ENCODE results near the gene UAP1L1. TPM values are rescaled to one million over a fixed set of nuclear protein-coding genes. Genes with fewer than 3 reads are reported as not detected.

UAP1L1 gene
- total RNA-seq, 1 donor from 2014 or later = 0.57 TPM

- no peak for TF ChIP-seq CTCF (IDR thresholded peaks at IDR 0.05; ENCODE audit: unreplicated experiment)
Measured at GRCh38 chr9:137038916-137039315, 38.4 kb upstream of the UAP1L1 start.

DNA sequence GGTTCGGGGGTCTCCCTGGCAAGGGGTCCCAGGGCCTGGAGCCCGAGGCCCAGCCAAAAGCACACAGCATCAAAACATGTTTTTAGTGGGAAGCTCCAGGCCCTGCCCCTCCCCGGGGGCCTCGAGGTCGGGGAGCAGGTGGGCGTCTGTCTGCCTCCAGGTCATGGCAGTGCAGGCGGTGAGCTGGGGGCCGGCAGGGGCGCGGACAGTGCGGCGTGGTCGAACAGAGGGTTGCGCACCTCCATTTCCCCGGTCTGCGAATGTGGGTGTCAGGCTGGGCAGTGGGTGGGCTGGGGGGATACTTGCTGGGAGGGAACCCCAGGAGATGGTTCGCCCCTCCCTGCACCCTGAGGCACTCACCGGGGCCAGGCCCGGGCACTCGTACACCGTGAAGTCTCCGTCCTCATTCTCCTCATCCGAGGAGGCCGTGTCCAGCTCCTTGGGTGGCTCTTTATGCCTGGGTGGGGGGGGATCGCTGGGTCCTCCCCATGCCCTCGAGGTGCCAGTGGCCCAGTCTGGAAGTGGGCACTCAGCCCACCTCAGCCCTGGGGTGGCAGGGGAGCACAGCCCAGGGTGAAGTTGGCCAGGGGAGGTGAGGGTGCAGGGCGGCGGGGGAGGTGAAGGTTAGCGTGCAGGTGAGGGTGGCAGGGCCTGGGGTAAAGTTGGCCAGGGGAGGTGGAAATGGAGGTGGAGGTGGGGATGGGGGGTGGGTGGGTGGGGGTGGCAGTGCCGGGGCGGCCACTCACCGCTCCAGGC is 37.5 kb upstream of the UAP1L1 start:
- Mint-ChIP-seq H3K4me3 (ENCODE audit: low read depth) (no peak overlapping the region), H3K9me3 (ENCODE audit: low read depth) (no peaks in the 10 kb centered on the region), H3K4me1 (ENCODE audit: low read depth) (peaks cover under 1% of the 10 kb centered on the region), H3K27ac (no peak overlapping the region), H3K27me3 (peaks cover 1% of the 10 kb centered on the region), H3K36me3 (ENCODE audit: insufficient read depth) (peaks cover 2% of the 10 kb centered on the region)
- no peak for TF ChIP-seq CTCF (IDR thresholded peaks at IDR 0.05; ENCODE audit: unreplicated experiment)
- no peak for DNase-seq (ENCODE audit: low spot score, unreplicated experiment)

More at GRCh38 chr9:137038916-137039315, 38.4 kb upstream of the UAP1L1 start:
- Mint-ChIP-seq H3K36me3 (ENCODE audit: insufficient read depth) (peaks cover 2% of the 10 kb centered on the region), H3K4me3 (ENCODE audit: low read depth) (no peak overlapping the region), H3K27ac (no peak overlapping the region), H3K4me1 (ENCODE audit: low read depth) (no peaks in the 10 kb centered on the region), H3K9me3 (ENCODE audit: low read depth) (no peaks in the 10 kb centered on the region), H3K27me3 (no peaks in the 10 kb centered on the region)
- no peak for DNase-seq (ENCODE audit: low spot score, unreplicated experiment)

GRCh38 chr9:137040568-137040967 is 36.7 kb upstream of the UAP1L1 start:
- H3K4me3 Mint-ChIP-seq (ENCODE audit: low read depth) = no peak overlapping the region
- H3K27me3 Mint-ChIP-seq = peaks cover 5% of the 10 kb centered on the region
- no peak for TF ChIP-seq CTCF (IDR thresholded peaks at IDR 0.05; ENCODE audit: unreplicated experiment)
- no peaks in the 10 kb centered on the region for H3K9me3 Mint-ChIP-seq (ENCODE audit: low read depth)
- DNase-seq (ENCODE audit: low spot score, unreplicated experiment) = no peak
- H3K27ac Mint-ChIP-seq = no peak overlapping the region
- H3K36me3 Mint-ChIP-seq (ENCODE audit: insufficient read depth) = peaks cover 2% of the 10 kb centered on the region
- peaks cover 2% of the 10 kb centered on the region for H3K4me1 Mint-ChIP-seq (ENCODE audit: low read depth)

DNA sequence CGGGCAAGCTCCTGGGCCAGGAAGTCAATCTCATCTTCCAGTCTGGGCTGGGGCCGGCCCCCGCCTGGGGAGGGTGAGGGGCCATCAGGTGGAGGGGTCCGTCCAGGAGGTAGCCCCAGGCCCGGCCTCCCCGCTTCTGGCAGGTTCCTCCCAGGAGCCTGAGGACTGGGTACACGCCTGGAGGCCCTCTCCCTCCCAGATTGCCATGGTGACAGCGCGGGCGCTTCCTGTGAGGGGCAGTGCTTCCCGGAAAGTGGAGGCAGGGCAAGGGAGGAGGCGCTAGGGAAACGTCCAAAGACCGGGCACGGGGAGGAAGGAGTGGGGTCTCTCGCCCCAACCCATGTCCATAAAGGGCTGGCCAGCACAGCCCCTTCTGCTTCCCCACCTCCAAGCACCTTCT is 36.2 kb upstream of the UAP1L1 start:
- peaks cover 5% of the 10 kb centered on the region for H3K27me3 Mint-ChIP-seq
- H3K27ac Mint-ChIP-seq = no peak overlapping the region
- H3K36me3 Mint-ChIP-seq (ENCODE audit: insufficient read depth) = peaks cover 2% of the 10 kb centered on the region
- H3K4me1 Mint-ChIP-seq (ENCODE audit: low read depth) = peaks cover 2% of the 10 kb centered on the region
- no peaks in the 10 kb centered on the region for H3K9me3 Mint-ChIP-seq (ENCODE audit: low read depth)
- no peak for TF ChIP-seq CTCF (IDR thresholded peaks at IDR 0.05; ENCODE audit: unreplicated experiment)
- no peak overlapping the region for H3K4me3 Mint-ChIP-seq (ENCODE audit: low read depth)
- DNase-seq (ENCODE audit: low spot score, unreplicated experiment) = no peak

GRCh38 chr9:137042751-137043727 is 34.3 kb upstream of the UAP1L1 start:
- Mint-ChIP-seq H3K4me1 (ENCODE audit: low read depth) (peaks cover 2% of the 10 kb centered on the region), H3K4me3 (ENCODE audit: low read depth) (no peak overlapping the region), H3K27me3 (peaks cover 10% of the 10 kb centered on the region), H3K9me3 (ENCODE audit: low read depth) (no peaks in the 10 kb centered on the region), H3K27ac (no peak overlapping the region), H3K36me3 (ENCODE audit: insufficient read depth) (peaks cover 2% of the 10 kb centered on the region)
- no peak for DNase-seq (ENCODE audit: low spot score, unreplicated experiment)
- no peak for TF ChIP-seq CTCF (IDR thresholded peaks at IDR 0.05; ENCODE audit: unreplicated experiment)
